ENCODE measurements around the gene RNF208.
A peak's percentile ranks its signal among the peaks of the same experiment; 100 is the strongest.
"Not testable (repeated sequence)": the region's sequence is repeated elsewhere in the genome, so short reads cannot be mapped to it uniquely, and the experiment has no call there.

Gene RNF208

DNA sequence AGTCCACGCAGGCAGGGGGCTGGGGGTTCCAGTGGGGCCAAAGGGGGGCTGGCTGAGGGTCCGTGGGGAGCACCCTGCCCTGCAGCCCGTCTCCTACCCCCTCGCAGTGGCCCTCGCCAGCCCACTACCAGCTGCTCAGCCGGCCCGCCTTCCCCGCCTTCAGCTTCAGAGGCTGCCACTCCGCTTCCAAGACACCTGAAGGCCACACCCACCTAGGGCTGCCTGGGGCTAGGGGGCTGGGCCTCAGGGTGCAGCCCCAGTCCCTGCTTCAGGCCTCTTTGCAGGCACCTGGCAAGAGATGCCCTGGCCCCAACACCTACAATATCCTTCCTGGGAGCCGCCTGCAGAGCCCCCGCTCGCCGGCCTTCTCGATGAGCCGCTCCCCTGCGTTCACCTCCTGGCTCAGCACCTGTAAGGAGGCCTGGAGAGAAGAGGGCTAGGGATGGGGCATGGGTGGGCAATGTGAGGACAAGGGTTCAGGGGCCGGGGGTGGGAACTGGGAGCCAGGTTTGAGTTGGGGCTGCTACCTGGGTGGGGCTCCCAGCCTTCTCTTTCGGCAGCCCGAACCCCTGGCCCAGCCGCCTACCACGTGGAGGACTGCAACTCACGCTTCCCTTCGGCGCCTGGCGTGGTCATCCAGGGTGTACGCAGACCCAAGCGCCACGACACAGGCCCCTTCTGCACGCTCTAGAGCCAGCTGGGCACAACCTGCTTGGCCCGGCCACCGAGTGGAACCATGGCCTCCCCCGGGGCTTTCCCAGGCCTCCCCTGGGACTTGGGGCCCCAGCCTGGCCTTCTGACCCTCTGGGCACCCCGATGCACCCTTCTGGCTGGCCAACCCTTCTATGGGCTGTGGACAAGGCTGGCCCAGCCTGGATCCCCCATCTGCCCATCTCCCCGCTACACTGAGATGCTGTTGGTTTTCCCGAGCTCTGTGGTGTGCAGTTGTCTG, 30.8 kb upstream of the RNF208 start:
- DNase-seq, result no peak

DNA sequence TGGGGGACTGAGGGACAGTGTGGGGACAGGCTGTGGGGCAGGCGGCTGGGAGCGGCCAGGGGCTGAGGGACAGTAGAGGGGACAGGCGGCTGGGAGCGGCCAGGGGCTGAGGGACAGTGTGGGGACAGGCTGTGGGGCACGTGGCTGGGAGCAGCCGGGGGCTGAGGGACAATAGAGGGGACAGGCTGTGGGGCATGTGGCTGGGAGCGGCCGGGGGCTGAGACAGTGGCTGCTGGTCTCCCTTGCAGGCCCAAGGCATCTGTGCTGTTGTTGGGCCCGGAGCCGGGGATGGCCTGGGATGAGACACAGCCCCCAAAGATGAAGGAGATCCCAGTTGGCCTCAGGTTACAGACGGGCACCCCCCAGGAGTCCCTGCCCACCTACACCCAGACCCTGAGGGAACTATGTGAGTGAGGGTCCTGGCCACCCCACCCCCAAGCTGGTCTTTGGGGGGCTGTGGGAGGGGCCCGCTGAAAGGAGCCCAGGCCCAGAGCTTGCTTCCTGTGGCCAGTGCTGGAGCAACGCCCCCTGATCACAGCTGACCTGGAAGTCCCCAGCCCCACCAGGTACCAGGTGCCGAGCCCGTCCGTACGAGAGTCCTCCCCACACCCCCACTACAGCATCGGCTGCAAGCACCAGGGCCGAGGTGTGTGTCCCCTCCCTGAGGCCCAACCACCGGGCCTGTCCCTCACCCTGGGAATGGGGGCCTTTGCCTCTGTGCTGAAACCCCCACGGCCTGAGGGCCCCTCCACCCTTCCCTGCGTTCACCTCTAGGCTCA, 29.6 kb upstream of the RNF208 start:
- DNase-seq, result no peak

- no peak for DNase-seq
These were observed 29.1 kb upstream of the RNF208 start, which contains the start of gene STPG3 for GRCh38 chr9:137251194-137251461. Gene STPG3, plus strand, starts transcription at chr9:137251286. Its CDS starts 1 bp downstream, at chr9:137251287.

DNA sequence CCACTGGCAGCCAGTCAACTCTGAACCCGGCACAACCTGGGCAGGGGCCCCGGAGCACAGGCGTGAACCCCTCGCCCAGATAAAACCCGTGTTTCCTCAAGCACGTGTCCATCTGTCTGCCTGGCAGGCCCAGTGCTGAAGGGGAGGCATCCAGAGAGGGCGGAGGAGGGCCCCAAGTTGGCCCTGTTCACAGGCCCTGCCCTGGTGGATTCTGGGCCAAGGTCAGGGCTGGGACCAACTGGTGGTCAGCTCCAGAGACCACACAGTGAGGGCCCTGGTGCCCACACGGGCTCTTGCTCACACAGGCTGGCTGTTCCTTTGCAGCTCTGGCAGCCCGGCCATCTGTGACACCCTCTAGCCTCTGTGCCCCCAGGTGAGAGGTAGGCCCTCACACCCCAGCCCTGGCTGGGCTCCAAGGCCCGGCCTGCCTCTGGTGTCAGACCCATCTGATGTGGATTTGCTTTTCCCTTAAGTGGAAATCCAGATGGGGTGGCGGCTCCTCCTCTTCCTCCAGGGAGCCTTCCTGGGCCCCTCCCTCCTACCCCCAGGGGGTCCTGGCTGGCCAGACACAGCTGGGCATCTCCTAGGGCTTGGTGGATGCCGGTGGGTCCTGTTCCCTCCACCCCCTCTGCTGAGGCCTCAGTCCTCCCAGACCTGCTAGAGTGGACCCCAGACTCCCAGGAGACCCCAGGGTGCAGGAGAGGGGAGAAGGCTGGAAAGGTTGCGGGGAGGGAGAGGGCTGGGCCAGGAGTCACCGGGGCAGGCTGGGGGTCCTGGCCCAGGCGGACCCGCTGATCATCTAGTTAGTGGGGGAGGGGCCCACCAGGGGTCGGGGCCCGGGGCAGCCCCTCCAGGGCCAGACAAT, 28.5 kb upstream of the RNF208 start:
- no peak for DNase-seq

- DNase-seq, result no peak
These were observed 25.8 kb upstream of the RNF208 start for GRCh38 chr9:137247916-137248175.

DNA sequence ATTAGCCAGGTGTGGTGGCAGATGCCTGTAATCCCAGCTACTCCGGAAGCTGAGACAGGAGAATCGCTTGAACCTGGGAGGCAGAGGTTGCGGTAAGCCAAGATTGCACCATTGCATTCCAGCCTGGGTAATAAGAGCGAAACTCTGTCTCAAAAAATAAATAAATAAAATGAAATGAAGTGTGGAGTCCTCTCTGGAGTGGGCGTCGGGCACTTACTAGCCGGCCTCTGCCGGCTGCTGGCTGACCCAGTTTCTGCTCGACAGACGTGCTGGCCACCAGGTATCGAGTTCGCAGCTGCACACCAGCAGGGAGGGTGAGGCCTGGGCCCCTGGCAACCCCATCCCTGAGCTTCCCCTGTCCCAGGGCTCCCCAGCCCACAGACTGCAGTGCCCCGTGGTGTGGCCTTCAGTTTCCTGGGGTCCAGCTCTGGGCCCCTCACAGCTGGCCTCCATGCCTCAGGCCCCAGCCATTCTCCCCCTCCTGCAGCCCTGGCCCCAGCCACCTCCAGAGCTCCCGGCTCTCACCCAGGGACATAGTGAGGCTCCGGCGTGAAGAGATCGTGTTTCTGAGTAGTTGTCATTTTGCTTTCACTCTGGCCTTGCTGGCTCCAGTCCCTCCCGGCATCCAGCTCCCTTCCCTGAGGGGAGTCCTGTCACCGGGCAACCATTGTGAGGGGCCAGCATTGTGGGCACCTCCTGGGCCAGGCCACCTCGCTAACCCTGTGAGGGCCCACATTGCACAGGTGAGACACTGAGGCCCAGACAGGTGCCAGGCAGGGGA, 25.3 kb upstream of the RNF208 start:
- DNase-seq, result no peak

DNA sequence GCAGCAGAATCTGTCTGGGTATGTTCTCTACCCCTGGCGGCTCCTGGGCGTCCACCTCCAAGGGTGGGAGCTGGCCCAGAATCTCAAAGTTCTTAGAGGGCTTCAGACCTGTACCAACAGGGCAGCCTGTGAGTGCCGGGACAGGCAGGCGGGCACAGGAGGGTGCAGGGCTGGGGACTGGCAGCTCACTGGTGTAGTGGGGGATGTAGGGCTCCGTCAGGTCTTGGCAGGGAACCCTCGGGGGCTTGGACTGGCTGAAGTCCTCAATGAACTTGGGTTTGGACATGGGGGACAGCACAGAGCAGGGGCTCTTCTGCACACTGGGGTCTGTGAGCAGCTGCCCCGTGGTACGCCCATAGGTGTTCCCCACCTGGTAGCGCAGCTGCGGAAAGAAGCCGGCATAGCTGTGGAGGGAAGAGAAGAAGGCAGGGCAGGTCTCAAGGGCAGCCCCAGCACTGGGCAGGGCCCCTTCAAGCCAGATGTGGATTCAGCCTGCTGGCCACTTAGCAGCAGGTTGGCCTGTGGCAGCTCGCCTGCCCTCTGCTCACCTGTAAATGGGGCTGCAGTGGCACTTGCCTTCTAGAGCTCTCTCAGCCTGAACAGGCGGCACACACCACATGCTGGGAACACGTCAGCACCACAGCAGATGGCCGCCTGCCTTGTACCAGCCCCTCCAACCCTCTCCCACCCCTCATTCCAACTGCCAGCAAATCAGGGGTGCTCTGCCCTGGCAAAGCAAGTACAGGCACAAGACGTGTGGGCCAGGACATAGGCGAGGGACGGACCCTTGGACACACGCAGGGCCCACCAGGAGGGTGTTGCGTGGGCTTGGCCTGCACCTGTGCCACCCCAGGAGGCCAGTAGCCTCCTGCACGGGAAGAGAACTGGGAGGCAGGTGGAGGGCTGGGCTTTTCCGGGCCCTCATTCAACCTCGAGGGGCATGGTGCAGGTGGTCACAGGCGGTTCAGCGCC, 23.7 kb upstream of the RNF208 start:
- no peak for DNase-seq

DNA sequence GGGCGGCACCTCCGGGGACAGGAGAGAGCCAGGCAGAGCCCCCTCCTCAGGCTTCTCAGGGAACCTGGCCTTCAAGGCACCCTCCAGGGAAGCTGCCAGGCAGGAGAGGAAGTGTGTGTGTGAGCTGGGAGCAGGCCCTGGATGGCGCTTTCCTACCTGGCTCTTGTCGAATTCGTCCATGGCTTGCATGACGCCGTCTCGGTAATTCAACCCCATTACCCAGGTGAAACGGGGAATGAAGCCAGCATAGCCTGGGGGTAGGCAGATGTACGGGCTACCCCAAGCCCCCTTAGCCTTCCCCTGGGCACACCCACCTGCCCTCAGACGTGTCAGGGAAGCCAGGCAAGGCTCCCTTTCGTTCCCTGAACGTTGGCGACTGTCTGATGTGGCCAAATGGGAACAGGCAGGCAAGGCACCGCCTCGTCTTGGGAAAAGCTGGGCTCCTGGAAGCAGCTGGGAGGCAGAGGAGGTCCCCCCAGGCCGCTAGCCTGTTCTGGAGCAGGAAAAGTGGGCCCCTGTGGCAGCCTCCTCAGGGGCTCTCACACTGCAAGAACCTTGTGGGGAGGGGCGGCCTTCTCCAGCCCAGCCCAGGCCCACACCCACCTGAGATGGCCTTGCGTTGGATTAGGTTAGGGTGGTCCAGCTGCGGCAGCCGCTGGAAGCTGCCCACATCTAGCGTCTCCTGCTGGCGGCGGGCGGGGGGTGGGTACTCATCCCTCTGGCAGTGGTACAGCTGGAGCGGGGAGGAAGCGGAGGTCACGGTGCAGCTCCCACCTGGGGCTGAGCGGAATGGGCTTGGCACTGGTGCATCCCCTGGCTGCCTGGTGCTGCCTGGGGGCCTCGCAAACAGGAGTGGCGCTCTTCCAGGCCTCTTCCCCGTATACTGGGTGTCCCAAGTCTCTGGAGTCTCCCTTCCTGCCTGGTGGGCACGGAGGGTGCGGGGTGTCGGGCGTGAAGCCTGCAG, 22.7 kb upstream of the RNF208 start:
- no peak for DNase-seq

- DNase-seq, result no peak
These were observed 21.8 kb upstream of the RNF208 start for GRCh38 chr9:137243626-137244485.

DNA sequence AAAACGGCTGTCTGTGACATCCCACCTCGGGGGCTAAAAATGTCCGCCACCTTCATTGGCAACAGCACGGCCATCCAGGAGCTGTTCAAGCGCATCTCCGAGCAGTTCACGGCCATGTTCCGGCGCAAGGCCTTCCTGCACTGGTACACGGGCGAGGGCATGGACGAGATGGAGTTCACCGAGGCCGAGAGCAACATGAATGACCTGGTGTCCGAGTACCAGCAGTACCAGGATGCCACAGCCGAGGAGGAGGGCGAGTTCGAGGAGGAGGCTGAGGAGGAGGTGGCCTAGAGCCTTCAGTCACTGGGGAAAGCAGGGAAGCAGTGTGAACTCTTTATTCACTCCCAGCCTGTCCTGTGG, 21.2 kb upstream of the RNF208 start:
- not testable (repeated sequence) for DNase-seq

DNA sequence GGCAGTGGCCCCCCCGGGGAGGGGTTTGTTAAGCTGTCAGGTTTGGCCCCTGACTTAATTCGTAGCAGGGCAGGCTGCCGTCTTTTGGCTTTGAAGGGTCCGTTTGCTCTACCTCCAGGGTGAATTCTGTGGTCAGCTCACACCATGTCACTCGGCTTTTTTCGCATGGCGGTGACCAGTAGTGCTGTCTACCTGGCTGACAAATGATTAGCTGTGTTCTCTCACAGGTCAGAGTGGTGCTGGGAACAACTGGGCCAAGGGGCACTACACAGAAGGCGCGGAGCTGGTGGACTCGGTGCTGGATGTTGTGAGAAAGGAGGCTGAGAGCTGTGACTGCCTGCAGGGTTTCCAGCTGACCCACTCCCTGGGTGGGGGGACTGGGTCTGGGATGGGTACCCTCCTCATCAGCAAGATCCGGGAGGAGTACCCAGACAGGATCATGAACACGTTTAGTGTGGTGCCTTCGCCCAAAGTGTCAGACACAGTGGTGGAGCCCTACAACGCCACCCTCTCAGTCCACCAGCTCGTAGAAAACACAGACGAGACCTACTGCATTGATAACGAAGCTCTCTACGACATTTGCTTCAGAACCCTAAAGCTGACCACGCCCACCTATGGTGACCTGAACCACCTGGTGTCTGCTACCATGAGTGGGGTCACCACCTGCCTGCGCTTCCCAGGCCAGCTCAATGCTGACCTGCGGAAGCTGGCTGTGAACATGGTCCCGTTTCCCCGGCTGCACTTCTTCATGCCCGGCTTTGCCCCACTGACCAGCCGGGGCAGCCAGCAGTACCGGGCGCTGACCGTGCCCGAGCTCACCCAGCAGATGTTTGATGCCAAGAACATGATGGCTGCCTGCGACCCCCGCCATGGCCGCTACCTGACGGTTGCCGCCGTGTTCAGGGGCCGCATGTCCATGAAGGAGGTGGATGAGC, 20.5 kb upstream of the RNF208 start:
- DNase-seq, result no peak

GRCh38 chr9:137241490-137242268, 19.6 kb upstream of the RNF208 start:
- DNase-seq, result no peak

DNA sequence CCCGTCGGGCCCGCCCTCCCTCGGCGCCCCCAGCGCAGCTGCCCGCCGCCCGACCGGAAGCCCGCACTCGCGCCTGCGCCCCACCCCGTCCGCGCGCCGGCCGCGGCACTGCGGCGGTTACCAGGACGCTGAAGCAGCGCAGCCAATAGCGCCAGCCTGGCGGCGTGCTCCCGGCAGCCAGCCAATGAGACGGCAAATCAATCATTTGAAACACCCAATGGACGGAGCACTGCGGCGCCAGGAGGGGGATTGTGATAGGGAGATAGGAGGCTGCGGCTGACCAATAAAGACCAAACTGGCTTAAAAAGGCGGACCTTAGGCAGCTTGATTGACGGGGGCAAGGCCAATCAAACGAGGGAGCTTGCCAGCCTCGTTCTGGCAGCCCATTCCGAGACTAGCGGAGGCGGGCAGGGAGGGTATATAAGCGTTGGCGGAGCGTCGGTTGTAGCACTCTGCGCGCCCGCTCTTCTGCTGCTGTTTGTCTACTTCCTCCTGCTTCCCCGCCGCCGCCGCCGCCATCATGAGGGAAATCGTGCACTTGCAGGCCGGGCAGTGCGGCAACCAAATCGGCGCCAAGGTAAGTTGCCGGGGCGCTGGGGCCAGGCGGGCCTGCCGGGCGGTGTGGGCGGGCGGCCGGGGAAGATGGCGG, 18.9 kb upstream of the RNF208 start, which contains the start of gene TUBB4B:
TSS of gene TUBB4B (plus strand) at position 447 of the 649 bp plus-strand sequence. CDS start at position 521, 74 bp downstream.
- peak; percentile 96 for DNase-seq

GRCh38 chr9:137240318-137240840, 18.3 kb upstream of the RNF208 start:
- peak; percentile 81 for DNase-seq

GRCh38 chr9:137239541-137240200, 17.6 kb upstream of the RNF208 start:
- not testable (repeated sequence) for DNase-seq

Measured in KG1 (cell line).